Measurements from ENCODE around the gene TSPAN15. TPM values are rescaled to one million over a fixed set of nuclear protein-coding genes. Genes with fewer than 3 reads are reported as not detected.

The TSPAN15 gene
- total RNA-seq, 2 donors from 2014 or later = 4.7 to 9.9 TPM

DNA sequence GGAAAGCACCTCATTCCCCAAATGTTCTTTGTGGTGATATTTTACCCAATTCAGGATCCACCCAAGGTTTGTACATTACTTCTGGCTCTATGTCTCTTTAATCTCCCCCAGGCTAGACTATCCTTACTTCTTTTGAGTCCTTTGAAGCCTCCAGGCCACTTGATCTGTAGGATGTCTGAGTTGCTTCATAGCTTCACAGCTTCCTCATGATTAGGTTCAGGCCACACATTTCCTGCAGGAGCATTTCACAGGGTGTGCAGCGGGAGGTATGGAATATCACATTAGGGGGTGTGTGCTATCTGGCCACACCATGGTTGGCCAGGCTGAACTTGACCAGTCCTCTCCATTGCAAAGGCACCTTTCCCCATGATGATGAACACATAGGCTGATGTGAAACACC is 18.7 kb downstream of the TSPAN15 start:
- Histone ChIP-seq H3K4me1 (ENCODE audit: control insufficient read depth in 1 of 2, low read depth in 2 of 2) (peaks cover 4 to 12% of the 10 kb centered on the region in 2 donors), H3K27me3 (replicated peaks; ENCODE audit: insufficient read depth) (no peaks in the 10 kb centered on the region), H3K36me3 (no peaks in the 10 kb centered on the region), H3K4me3 (no peak overlapping the region), H3K27ac (no peak overlapping the region), H3K9me3 (no peaks in the 10 kb centered on the region)
- TF ChIP-seq, protein P1, sequence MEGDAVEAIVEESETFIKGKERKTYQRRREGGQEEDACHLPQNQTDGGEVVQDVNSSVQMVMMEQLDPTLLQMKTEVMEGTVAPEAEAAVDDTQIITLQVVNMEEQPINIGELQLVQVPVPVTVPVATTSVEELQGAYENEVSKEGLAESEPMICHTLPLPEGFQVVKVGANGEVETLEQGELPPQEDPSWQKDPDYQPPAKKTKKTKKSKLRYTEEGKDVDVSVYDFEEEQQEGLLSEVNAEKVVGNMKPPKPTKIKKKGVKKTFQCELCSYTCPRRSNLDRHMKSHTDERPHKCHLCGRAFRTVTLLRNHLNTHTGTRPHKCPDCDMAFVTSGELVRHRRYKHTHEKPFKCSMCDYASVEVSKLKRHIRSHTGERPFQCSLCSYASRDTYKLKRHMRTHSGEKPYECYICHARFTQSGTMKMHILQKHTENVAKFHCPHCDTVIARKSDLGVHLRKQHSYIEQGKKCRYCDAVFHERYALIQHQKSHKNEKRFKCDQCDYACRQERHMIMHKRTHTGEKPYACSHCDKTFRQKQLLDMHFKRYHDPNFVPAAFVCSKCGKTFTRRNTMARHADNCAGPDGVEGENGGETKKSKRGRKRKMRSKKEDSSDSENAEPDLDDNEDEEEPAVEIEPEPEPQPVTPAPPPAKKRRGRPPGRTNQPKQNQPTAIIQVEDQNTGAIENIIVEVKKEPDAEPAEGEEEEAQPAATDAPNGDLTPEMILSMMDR (IDR thresholded peaks at IDR 0.05) = no peak
- DNase-seq (ENCODE audit: low spot score) = no peak
- ATAC-seq (ENCODE audit: insufficient number of reproducible peaks, low FRiP score, low read depth) = no peak

GRCh38 chr10:69470463-69471384 is 19.5 kb downstream of the TSPAN15 start:
- peaks cover 9 to 16% of the 10 kb centered on the region in 2 donors for H3K4me1 ChIP-seq (ENCODE audit: control insufficient read depth in 1 of 2, low read depth in 2 of 2)
- H3K36me3 ChIP-seq = no peaks in the 10 kb centered on the region
- H3K27me3 ChIP-seq (replicated peaks; ENCODE audit: insufficient read depth) = no peaks in the 10 kb centered on the region
- no peak for ATAC-seq (ENCODE audit: insufficient number of reproducible peaks, low FRiP score, low read depth)
- TF ChIP-seq, protein P1 (IDR thresholded peaks at IDR 0.05) = no peak
- no peak overlapping the region for H3K27ac ChIP-seq
- no peak for DNase-seq (ENCODE audit: low spot score)
- H3K9me3 ChIP-seq = no peaks in the 10 kb centered on the region
- no peak overlapping the region for H3K4me3 ChIP-seq

DNA sequence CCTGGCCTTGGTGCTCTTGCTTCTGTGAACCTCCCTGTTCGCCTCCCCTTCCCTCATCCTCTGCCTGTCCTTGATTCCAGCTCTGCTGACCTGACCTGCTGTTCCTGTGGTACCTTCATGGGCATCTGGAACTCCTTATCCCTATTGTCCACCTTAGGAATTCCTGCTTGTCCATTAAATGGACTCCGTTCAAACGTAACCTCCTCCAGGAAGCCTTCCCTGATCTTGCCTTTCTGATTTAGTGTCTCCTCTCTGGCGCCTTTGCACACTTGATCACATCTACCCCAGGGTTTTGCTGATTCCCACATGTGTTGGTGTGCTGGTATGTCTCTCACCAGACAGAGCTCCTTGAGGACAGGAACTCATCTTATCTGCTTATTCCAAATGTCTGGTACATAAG is 20.9 kb downstream of the TSPAN15 start:
- Histone ChIP-seq H3K27me3 (replicated peaks; ENCODE audit: insufficient read depth) (no peaks in the 10 kb centered on the region), H3K27ac (no peak overlapping the region), H3K9me3 (no peaks in the 10 kb centered on the region), H3K4me1 (ENCODE audit: control insufficient read depth in 1 of 2, low read depth in 2 of 2) (peaks cover 9 to 16% of the 10 kb centered on the region in 2 donors), H3K4me3 (no peak overlapping the region), H3K36me3 (no peaks in the 10 kb centered on the region)
- ATAC-seq (ENCODE audit: insufficient number of reproducible peaks, low FRiP score, low read depth) (no peak), DNase-seq (ENCODE audit: low spot score) (no peak)
- TF ChIP-seq, protein P1 (IDR thresholded peaks at IDR 0.05) = no peak

GRCh38 chr10:69472544-69472943 is 21.3 kb downstream of the TSPAN15 start:
- ATAC-seq (ENCODE audit: insufficient number of reproducible peaks, low FRiP score, low read depth) = no peak
- no peak overlapping the region for H3K27ac ChIP-seq
- H3K27me3 ChIP-seq (replicated peaks; ENCODE audit: insufficient read depth) = no peaks in the 10 kb centered on the region
- H3K36me3 ChIP-seq = no peaks in the 10 kb centered on the region
- peaks cover 9 to 16% of the 10 kb centered on the region in 2 donors for H3K4me1 ChIP-seq (ENCODE audit: control insufficient read depth in 1 of 2, low read depth in 2 of 2)
- no peaks in the 10 kb centered on the region for H3K9me3 ChIP-seq
- H3K4me3 ChIP-seq = no peak overlapping the region
- DNase-seq (ENCODE audit: low spot score) = no peak
- TF ChIP-seq, protein P1 (IDR thresholded peaks at IDR 0.05) = no peak

DNA sequence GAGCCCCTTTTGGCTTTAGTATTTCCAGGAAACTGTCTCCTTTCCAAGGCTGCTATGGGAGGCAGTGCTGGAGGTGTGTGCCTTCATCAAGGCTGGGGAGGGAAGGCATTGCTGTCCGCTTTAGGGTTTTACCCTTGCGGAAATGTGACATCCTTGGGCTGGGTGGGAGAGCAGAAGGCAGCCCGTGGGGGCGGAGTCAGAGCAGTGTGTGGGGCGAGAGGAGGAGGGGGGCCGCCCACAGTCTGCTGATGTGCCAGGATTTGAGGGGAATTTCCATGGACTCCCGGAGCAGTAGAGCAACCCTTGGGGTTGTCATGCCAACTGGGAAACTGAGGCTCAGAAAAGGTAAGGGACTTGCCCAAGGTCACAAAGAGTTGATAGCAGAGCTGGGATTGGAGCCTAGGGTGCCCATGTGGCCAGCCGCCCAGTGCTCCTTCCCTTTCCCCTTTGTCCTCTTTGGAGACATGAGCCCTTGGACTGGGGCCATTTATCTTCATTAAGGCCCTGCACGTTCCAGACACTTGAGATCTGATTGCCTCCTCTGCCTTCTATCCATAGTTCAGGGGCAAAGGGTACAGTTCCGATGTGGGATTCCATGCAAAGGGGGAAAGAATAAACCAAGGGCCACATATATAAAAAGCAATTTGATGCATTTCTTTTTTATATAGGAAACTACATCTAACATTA is 22.2 kb downstream of the TSPAN15 start:
- no peaks in the 10 kb centered on the region for H3K36me3 ChIP-seq
- peaks cover 9 to 16% of the 10 kb centered on the region in 2 donors for H3K4me1 ChIP-seq (ENCODE audit: control insufficient read depth in 1 of 2, low read depth in 2 of 2)
- H3K4me3 ChIP-seq = no peak overlapping the region
- DNase-seq (ENCODE audit: low spot score) = no peak
- H3K27ac ChIP-seq = no peak overlapping the region
- no peaks in the 10 kb centered on the region for H3K9me3 ChIP-seq
- TF ChIP-seq, protein P1 (IDR thresholded peaks at IDR 0.05) = no peak
- no peak for ATAC-seq (ENCODE audit: insufficient number of reproducible peaks, low FRiP score, low read depth)
- no peaks in the 10 kb centered on the region for H3K27me3 ChIP-seq (replicated peaks; ENCODE audit: insufficient read depth)
